ENCODE results near the gene PRSS35.

- no peak for TF ChIP-seq EZH2 (IDR thresholded peaks at IDR 0.05; ENCODE audit: insufficient read depth, poor library complexity, severe bottlenecking)
- no peak for TF ChIP-seq EZH2phosphoT487 (IDR thresholded peaks at IDR 0.05; ENCODE audit: insufficient read depth, low read depth)
These were observed 1.5 kb upstream of the PRSS35 start for GRCh38 chr6:83510791-83511190.

All from GM23248 (cell line).